OCI-M2 (cell line): ENCODE measurements around the gene SHROOM2.

Experiments used
- DNase-seq: peaks from one replicate; lab custom pipeline; 2025; ENCODE audit not compliant: unreplicated experiment; lab: John Stamatoyannopoulos, UW

The SHROOM2 gene

GRCh38 chrX:9862953-9863352 lies 76.7 kb downstream of the SHROOM2 start:
- no peak for DNase-seq

DNA sequence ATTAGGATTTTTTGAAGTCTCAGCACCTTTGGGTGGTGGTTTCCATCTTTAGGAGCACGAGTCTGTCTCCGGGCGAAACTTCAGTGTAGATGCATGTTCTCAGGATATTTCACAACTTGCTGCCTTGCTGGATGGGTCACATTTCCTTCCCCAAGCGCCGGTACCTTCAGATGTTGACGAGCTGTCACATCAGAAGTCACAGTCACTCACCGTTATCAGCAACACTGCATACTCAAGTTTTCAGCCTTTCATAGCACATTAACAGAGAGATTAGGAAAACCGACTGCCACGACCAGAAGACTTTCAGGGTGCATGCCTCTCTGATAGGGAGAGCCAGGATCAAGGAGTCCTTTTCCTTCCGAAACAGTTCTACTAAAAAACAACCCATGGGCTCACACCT lies 77.8 kb downstream of the SHROOM2 start:
- DNase-seq: no peak

DNA sequence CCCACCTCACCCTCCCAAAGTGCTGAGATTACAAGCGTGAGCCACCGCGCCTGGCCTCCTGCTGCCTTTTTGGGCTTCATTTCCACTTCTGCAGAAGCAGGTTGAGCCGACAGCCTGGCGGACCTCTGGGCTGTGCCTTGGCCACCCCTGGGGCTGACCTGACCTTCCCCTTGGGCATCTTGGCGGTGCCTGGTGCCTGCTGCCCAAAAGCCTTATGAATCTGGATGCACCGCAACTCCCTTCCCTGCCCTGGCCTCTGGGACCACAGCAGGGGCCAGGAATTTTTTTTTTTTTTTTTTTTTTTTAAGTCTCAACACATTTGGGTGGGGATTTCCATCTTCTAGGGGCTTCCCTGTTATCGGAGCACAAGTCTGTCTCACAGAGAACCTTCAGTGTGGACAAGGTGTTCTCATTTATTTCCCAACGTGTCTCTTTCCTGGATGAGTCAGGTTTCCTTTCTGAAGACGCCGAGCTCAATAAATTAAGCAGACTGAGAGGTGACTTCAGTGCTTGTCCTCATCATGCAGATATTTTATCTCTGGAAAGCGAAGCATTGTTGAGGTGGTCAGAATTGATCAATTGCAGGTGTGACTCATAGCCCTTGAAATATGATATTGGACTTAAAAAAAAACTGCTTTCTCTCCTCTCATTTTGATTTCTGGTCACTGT lies 79.7 kb downstream of the SHROOM2 start:
- no peak for DNase-seq

DNA sequence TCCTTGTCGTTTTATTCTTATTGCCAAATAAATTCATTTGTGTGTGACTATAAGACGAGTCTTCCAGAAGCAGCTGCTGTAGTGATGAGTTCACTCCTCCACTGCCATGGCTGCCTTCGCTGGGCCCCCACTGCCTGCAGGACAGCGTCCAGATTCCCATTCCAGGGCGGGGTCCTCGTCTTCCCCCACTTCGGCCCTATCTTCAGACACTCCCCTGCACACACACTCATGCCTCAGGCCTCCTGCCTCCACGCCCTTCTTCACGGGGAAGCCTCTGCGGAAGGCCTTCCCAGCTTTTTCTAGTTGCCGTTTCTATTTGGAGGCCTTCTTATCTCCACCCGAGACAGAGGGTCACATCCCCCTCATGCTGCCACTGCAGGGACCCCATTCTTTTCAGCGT lies 80.4 kb downstream of the SHROOM2 start:
- DNase-seq: no peak

DNA sequence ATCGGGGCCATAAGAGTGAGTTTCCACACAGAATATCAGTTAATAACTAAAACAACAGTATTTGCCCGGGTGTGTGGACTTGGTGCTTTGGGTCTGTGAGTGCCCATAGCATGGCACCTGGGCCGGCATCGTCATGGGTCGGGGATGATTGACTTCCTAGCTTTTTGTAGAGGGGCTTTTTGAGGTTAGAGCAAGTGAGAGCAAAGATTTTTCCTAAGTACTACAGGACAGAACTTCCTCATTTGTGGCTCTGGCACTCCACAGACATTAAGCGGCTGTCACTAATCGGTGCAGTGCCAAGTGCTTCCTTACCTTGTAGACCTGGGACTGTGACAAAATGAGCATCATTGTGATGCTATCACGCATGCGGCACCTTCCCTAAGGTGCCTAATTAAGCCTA lies 81.0 kb downstream of the SHROOM2 start:
- no peak for DNase-seq

GRCh38 chrX:9867753-9868152 lies 81.5 kb downstream of the SHROOM2 start:
- DNase-seq: no peak

DNA sequence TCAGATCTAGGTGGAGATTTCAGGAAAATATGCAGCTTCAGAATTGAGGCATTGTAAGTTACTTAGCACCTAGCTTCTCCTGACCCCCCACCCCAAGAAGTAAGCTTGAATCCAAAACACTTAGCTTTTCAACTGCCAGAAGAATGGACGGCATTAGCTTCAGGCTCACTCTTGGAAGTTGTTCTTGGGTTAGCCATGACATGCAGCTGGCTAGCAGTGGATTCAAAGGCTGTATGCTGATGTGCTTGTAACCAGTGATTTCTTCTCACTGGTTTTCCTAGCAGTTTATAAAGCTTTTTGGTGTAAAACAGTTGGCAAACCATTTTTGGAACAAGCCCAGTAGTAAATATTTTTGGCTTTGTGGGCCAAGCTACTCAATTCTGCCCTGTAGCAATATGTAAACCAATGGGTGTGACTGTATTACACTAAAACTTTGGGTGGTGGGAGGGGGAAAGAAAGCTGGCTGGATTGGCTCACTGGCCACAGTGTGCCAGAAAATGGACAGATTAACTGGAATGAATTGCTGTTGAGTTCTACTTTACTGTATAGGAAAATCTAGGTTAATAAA lies 85.6 kb downstream of the SHROOM2 start:
- no peak for DNase-seq

- no peak for DNase-seq
Measured at GRCh38 chrX:9873360-9873759, 87.1 kb downstream of the SHROOM2 start.

DNA sequence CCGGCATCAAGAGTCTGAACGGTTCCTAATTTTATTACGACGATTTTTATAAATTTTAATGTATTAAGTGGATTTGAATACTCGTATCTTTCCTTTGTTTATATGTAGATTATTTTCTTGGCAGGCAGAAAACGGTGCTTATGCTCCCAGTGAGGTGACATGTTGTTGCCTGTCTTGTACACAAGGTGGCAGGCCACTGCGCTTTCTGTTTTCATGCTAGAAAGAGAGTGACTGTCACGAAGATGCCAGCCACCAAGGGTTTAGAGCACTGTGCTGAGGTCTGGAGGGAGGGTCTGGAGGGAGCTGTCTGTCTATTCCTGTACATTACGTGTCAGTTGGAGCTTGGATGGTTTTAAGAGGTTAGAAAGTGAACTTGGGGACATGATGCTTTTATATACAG lies 87.7 kb downstream of the SHROOM2 start:
- DNase-seq: no peak

- no peak for DNase-seq
Measured at GRCh38 chrX:9874483-9874882, 88.3 kb downstream of the SHROOM2 start.

DNA sequence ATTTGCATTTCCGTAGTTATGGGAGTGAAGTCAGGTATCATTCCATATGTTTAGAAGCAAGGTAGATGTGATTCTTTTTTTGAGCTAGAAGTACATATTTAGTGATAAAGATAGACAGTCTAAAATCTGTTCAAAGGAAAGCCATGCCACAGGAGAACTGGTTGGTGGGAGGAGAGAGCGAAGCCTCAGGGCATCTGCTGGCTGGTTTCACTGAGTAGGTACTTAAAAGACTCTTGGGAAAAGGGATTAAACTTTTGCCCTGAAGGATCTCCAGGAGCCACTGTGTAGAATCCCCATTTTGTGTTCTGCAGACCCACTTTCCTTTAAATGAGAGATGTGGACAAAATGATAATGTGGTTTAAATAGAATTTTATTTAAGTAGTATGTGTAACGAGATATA lies 89.6 kb downstream of the SHROOM2 start:
- DNase-seq: no peak

GRCh38 chrX:9876201-9876600 lies 90.0 kb downstream of the SHROOM2 start:
- no peak for DNase-seq

DNA sequence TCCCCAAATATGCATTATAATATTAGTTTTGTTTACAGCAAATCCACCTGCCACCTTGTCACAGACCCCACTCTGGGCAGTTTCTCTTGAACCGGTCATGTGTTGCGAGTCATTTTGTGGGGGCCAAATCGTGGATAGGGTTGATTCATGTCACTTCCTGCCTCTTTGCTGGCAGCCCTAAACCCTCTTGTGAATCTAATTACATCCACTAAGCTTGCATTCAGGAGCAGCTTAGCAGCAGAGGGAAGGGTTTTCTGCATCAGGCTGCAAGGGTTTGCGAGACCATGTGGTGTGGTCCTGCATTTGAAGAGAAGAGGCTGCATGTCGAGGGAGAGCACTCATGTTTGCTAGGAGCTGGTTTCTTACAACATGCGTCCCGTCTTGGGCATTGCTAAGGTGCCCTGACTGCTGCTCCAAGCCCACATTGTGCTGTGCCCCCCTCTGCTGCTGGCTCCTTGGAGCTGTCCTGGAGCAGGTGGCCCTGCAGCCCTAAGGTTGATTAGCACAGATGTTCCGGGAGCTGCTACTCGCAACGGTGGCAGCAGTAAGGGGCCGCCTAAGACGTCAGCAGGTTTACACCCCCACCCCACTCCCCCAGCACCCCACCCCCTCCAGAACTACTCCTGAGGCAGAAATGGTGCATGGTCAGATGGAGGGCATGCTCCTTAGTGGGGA lies 92.1 kb downstream of the SHROOM2 start:
- no peak for DNase-seq

- no peak for DNase-seq
Measured at GRCh38 chrX:9880237-9880636, 94.0 kb downstream of the SHROOM2 start.

- no peak for DNase-seq
Measured at GRCh38 chrX:9880870-9881269, 94.6 kb downstream of the SHROOM2 start.

DNA sequence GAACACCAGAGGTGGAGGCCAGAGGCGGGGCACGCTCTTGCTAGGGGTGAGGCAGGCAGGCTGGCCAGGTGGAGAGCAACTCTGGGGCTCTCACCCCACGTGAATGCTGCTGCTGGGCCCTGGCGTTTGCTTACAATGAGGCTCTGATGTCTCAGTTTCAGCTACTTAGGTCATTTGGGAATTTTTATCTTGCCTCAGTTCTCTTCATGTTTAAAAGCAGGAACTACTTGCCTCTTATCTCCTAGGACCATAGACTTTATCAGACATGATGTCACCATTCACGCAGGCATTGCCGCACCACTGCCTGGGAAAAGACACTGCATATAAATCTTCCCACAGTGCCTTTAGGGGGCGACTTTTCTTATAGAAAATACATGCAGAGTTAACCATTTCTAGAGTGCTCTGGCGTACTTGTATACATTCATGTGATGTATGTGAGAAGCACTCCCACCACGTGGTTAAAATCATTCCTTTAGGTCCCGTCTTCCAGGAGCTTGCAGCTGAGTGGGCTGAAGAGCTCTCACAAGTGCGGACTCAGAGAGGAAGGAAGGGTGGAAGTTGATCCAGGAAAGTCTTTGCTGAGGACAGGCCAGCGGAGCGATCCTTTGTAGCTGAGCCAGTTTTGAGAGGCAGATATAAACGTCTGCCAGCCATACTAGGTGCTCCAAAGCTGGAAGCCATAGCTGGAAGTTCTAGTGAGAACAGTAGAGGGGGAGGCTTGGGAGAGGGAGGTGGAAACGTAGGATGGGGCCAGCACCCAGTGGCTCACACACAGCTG lies 96.6 kb downstream of the SHROOM2 start:
- DNase-seq: peak; percentile 5

DNA sequence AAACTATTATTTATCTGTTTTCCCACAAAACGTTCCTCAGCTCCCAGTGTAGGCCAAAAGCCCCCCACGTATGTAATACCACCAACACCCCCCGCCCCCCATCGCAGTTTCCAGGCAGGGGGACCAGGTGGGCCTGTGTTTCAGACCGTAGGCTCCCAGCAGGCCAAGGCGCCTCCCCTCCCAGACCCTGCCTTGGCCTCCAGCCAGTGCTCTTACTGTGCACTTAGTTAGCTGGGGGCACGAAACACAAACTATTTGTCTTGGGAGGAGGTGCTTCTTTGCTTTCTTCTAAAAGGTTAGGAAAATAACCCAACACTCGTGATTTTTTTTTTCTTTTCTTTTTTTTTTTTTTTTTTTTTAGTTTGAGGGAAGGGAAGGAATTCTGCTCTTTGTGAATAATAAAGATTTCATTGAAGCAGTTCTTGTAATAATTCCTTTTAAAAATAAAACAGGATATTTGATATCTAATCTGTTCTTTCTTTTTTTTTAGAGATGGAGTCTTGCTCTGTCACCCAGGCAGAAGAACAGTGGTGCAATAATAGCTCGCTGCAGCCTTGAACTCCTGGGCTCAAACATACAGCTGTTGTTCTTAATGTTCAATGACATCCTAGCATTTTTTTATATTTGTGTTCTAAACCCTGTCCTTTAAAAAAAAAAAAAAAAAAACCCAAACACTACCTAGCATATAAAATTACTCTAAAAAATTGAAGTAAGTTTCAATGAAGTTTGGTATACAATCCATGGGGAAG lies 98.0 kb downstream of the SHROOM2 start:
- no peak for DNase-seq

- DNase-seq: no peak
Measured at GRCh38 chrX:9885150-9885549, 98.9 kb downstream of the SHROOM2 start.

- no peak for DNase-seq
Measured at GRCh38 chrX:9887659-9888297, 101.5 kb downstream of the SHROOM2 start.

- no peak for DNase-seq
Measured at GRCh38 chrX:9888953-9889470, 102.8 kb downstream of the SHROOM2 start.
